K562 (cell line): ENCODE results near the gene CNGB1. TPM values are rescaled to one million over a fixed set of nuclear protein-coding genes. Genes with fewer than 3 reads are reported as not detected.

Source experiments
- BRD9 ChIP-seq: fragments of 450-650 bp; IDR thresholded peaks from 2 replicates; pipeline ENCODE4 v1.6.1; 2018; ENCODE audit warnings: low read depth; ENCODE audit not compliant: partially characterized antibody
- CBX8 ChIP-seq: fragments of 200-600 bp; sonication (generic); IDR thresholded peaks from 2 replicates; pipeline ENCODE4 v1.6.1; 2012; ENCODE audit warnings: borderline replicate concordance, mixed run types, low read depth, mild to moderate bottlenecking, moderate library complexity, mixed read lengths, low read length, control low read depth, inconsistent platforms; ENCODE audit not compliant: poor library complexity, severe bottlenecking; ENCODE audit errors: extremely low read depth
- CCAR2 ChIP-seq: fragments of 200-400 bp; formaldehyde crosslinking; IDR thresholded peaks from 2 replicates; pipeline ENCODE4 v1.6.1; 2017; ENCODE audit warnings: mild to moderate bottlenecking, low read depth, low read length
- COPS2 ChIP-seq: fragments of 450-650 bp; conservative IDR thresholded peaks from 2 replicates; pipeline ENCODE4 v1.6.1; 2016; ENCODE audit warnings: mild to moderate bottlenecking, moderate library complexity
- DPF2 ChIP-seq: fragments of 450-650 bp; IDR thresholded peaks from 2 replicates; pipeline ENCODE4 v1.6.1; 2016
- EP400 ChIP-seq: fragments of 450-650 bp; IDR thresholded peaks from 2 replicates; pipeline ENCODE4 v1.6.1; 2017; ENCODE audit warnings: antibody characterized with exemption, mild to moderate bottlenecking, moderate library complexity
- ERF ChIP-seq: fragments of 450-650 bp; formaldehyde crosslinking; IDR thresholded peaks from 2 replicates; pipeline ENCODE4 v1.4.0; 2020; ENCODE audit warnings: mild to moderate bottlenecking, mixed read lengths
- ETS2 ChIP-seq: IDR thresholded peaks from 2 replicates; pipeline ENCODE4 v1.6.1; 2016; ENCODE audit warnings: borderline replicate concordance, missing genetic modification characterization, mild to moderate bottlenecking, moderate library complexity, missing compliant biosample characterization; ENCODE audit not compliant: poor library complexity, severe bottlenecking
- HMG20B ChIP-seq: fragments of 250-450 bp; sonication (Bioruptor Pico); IDR thresholded peaks from 2 replicates; pipeline ENCODE4 v1.5.0; 2021; ENCODE audit warnings: mild to moderate bottlenecking
- HMGN3 ChIP-seq: IDR thresholded peaks from 2 replicates; pipeline ENCODE4 v1.6.1; 2011; ENCODE audit warnings: borderline replicate concordance, low read depth, mild to moderate bottlenecking, mixed read lengths, low read length; ENCODE audit not compliant: insufficient read length; ENCODE audit errors: extremely low read depth
- KDM1A ChIP-seq, 2 experiments: fragments of 450-650 bp; IDR thresholded peaks; 2 replicates each; pipeline ENCODE4 v1.6.1; 2016; ENCODE audit warnings: mild to moderate bottlenecking in 2 of 2
- KDM2B ChIP-seq: fragments of 250-450 bp; sonication (Bioruptor Pico); IDR thresholded peaks from 2 replicates; pipeline ENCODE4 v1.8.0; 2021; ENCODE audit warnings: mild to moderate bottlenecking, moderate library complexity
- MAFG ChIP-seq: fragments of 450-650 bp; conservative IDR thresholded peaks from 2 replicates; pipeline ENCODE4 v1.6.1; 2016; ENCODE audit warnings: missing genetic modification characterization, missing compliant biosample characterization
- NRF1 ChIP-seq, 2 experiments: fragments of 450-650 bp; IDR thresholded peaks in 1 of 2; conservative IDR thresholded peaks in 1 of 2; 2 replicates each; pipeline ENCODE4 v1.6.1; 2014; ENCODE audit warnings: mild to moderate bottlenecking in 2 of 2
- RBM15 ChIP-seq: fragments of 200-400 bp; formaldehyde crosslinking; IDR thresholded peaks from 2 replicates; pipeline ENCODE4 v1.6.1; 2018; ENCODE audit warnings: mild to moderate bottlenecking, low read length, moderate library complexity; ENCODE audit not compliant: insufficient read depth
- RFX5 ChIP-seq: IDR thresholded peaks from 2 replicates; pipeline ENCODE4 v1.6.1; 2011; ENCODE audit warnings: low read depth, mild to moderate bottlenecking, improper control_type of control experiment, low read length
- RHOXF2B ChIP-seq: fragments of 250-450 bp; sonication (Bioruptor Pico); conservative IDR thresholded peaks from 2 replicates; pipeline ENCODE4 v1.5.1; 2021
- TCF3 ChIP-seq: sonication (generic); formaldehyde crosslinking; IDR thresholded peaks from 2 replicates; pipeline ENCODE4 v1.4.0; 2020; ENCODE audit warnings: mild to moderate bottlenecking, missing genetic modification reagents
- TEAD1 ChIP-seq, 2 experiments: fragments of 450-650 bp in 1 of 2; sonication (generic) in 1 of 2; formaldehyde crosslinking; IDR thresholded peaks; 2 replicates each; pipeline versions ENCODE4 v1.4.0 to v1.8.0; 2020 to 2022; ENCODE audit warnings: mild to moderate bottlenecking in 2 of 2, missing genetic modification reagents in 1 of 2
- TEAD4 ChIP-seq, 2 experiments: sonication (generic) in 1 of 2; formaldehyde crosslinking in 1 of 2; IDR thresholded peaks; 2 replicates each; pipeline versions ENCODE4 v1.6.1 to v1.8.0; 2012 to 2022; ENCODE audit warnings: borderline replicate concordance in 1 of 2, inconsistent platforms in 1 of 2, low read length in 1 of 2, mild to moderate bottlenecking in 1 of 2, missing genetic modification reagents in 1 of 2
- TGIF2 ChIP-seq: sonication (generic); formaldehyde crosslinking; IDR thresholded peaks from 2 replicates; pipeline ENCODE4 v1.8.1; 2022; ENCODE audit warnings: mild to moderate bottlenecking, missing genetic modification reagents, moderate library complexity
- ZBTB12 ChIP-seq: fragments of 250-450 bp; sonication (Bioruptor Pico); IDR thresholded peaks from 2 replicates; pipeline ENCODE4 v1.4.0; 2020
- ZBTB17 ChIP-seq: fragments of 450-650 bp; formaldehyde crosslinking; IDR thresholded peaks from 2 replicates; pipeline ENCODE4 v1.4.0; 2020; ENCODE audit warnings: mild to moderate bottlenecking
- ZBTB26 ChIP-seq: fragments of 450-650 bp; formaldehyde crosslinking; IDR thresholded peaks from 2 replicates; pipeline ENCODE4 v1.4.0; 2022; ENCODE audit warnings: missing genetic modification characterization
- ZNF507 ChIP-seq: conservative IDR thresholded peaks from 2 replicates; pipeline ENCODE4 v1.6.1; 2017; ENCODE audit warnings: missing genetic modification characterization, missing compliant biosample characterization
- polyA plus RNA-seq, 8 experiments: library from polyadenylated mRNA; depleted of rRNA in 4 of 8; stranded (reverse) in 5 of 8; unstranded in 3 of 8; fragments of >200 nt; fragmentation: Nextera tagmentation in 2 of 8; fragmentation: Illumina TruSeq in 1 of 8; extraction: Ambion mirVana in 2 of 8; extraction: Trizol in 1 of 8; gene quantifications; 2 replicates each; pipeline versions ENCODE4 v1.2.1 to v1.2.3, GENCODE V29; 2011 to 2014; ENCODE audit warnings: inconsistent platforms in 1 of 8, missing spikeins in 1 of 8
- total RNA-seq, 7 experiments: library from RNA; depleted of rRNA in 6 of 7; stranded (reverse); fragments of >200 nt in 6 of 7; fragmentation: Illumina TruSeq in 2 of 7; extraction: Trizol in 2 of 7; gene quantifications; 2 replicates each; pipeline versions ENCODE4 v1.2.1 to v1.2.3, GENCODE V29; 2011 to 2021; ENCODE audit warnings: low replicate concordance in 1 of 7
- TF ChIP-seq, protein P1 (sequence below): sonication (generic); formaldehyde crosslinking; IDR thresholded peaks from 2 replicates; pipeline ENCODE4 v1.8.1; 2023; ENCODE audit warnings: mild to moderate bottlenecking, missing genetic modification reagents

The CNGB1 gene
- total and polyA plus RNA-seq, 9 of the 15 experiments (the other 6 are each of a cell fraction or from before 2014, with no cell fraction given): not detected

- TF ChIP-seq ZBTB12 (CRISPR knock-in tag) (no peak), KDM2B (CRISPR knock-in tag) (no peak), TEAD4 (IDR thresholded peaks at IDR 0.05; ENCODE audit: low read length) (no peak), TEAD4 (CRISPR knock-in tag; IDR thresholded peaks at IDR 0.05; ENCODE audit: borderline replicate concordance) (no peak), HMGN3 (no peak), HMG20B (no peak), COPS2 (no peak), KDM1A (IDR thresholded peaks at IDR 0.05) (no peak; a peak in 1 of 4 replicates), EP400 (peak; percentile 35; the same call in 1 of the 2 replicates), RFX5 (no peak), ZBTB17 (no peak), ETS2 (no peak), MAFG (tag) (peak; percentile 41; the same call in 1 of the 2 replicates), TGIF2 (CRISPR knock-in tag) (no peak), TCF3 (CRISPR knock-in tag) (no peak; the same call in 1 of the 2 replicates), BRD9 (peak; percentile 21), CBX8 (no peak), ZNF507 (tag) (no peak), NRF1 (conservative IDR thresholded peaks at IDR 0.05 in 1 of 2, IDR thresholded peaks at IDR 0.05 in 1 of 2) (no peak), CCAR2 (no peak), RBM15 (no peak), TEAD1 (CRISPR knock-in tag; IDR thresholded peaks at IDR 0.05) (no peak), ERF (CRISPR knock-in tag) (no peak), RHOXF2B (no peak), DPF2 (peak; percentile 86), ZBTB26 (no peak)
- TF ChIP-seq, protein P1, sequence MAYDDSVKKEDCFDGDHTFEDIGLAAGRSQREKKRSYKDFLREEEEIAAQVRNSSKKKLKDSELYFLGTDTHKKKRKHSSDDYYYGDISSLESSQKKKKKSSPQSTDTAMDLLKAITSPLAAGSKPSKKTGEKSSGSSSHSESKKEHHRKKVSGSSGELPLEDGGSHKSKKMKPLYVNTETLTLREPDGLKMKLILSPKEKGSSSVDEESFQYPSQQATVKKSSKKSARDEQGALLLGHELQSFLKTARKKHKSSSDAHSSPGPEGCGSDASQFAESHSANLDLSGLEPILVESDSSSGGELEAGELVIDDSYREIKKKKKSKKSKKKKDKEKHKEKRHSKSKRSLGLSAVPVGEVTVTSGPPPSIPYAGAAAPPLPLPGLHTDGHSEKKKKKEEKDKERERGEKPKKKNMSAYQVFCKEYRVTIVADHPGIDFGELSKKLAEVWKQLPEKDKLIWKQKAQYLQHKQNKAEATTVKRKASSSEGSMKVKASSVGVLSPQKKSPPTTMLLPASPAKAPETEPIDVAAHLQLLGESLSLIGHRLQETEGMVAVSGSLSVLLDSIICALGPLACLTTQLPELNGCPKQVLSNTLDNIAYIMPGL (CRISPR knock-in tag): 0 out of 2 replicates have a peak, but pooled peaks have one; percentile 21
These were observed 6.6 kb upstream of the CNGB1 start (continued) for GRCh38 chr16:57977418-57978069.
